CD4-positive, alpha-beta T cell (primary cell): Measurements from ENCODE around the gene APOBEC4. TPM values are rescaled to one million over a fixed set of nuclear protein-coding genes. Genes with fewer than 3 reads are reported as not detected.
A peak's percentile ranks its signal among the peaks of the same experiment; 100 is the strongest.

Source experiments
- ATAC-seq: fragments of 200-7000 bp; cut with Tn5 transposase; one replicate; pipeline ENCODE4 v1.10.0; 2022; ENCODE audit warnings: mild to moderate bottlenecking; ENCODE audit not compliant: poor library complexity
- CTCF ChIA-PET: fragments of 350-600 bp; sonication (Branson Sonifier 250); formaldehyde crosslinking; loops from one replicate; lab custom pipeline; 2021; ENCODE audit warnings: antibody characterized with exemption, inconsistent platforms; lab: Charles Lee
- POLR2A ChIA-PET: fragments of 350-600 bp; sonication (Branson Sonifier 250); formaldehyde crosslinking; loops from one replicate; lab custom pipeline; 2021; ENCODE audit warnings: antibody characterized with exemption, inconsistent platforms; lab: Charles Lee
- DNase-seq, 14 experiments: peaks; one replicate each; pipeline ENCODE4 v3.0.0-alpha.2; 2013 to 2020; ENCODE audit warnings: mixed read lengths in 2 of 14
- H3K27ac ChIP-seq, 2 donors: one replicate each; pipeline versions ENCODE4 v1.5.1 to v1.7.0; 2013; ENCODE audit warnings: low read length in 2 of 2, low read depth in 1 of 2, mild to moderate bottlenecking in 1 of 2
- H3K27me3 ChIP-seq, 2 experiments: 1 replicate in 1 of 2; 2 replicates in 1 of 2; pipeline versions ENCODE4 v1.6.1 to v1.7.0; 2013; ENCODE audit warnings: low read length in 2 of 2, control low read depth in 1 of 2, mild to moderate bottlenecking in 1 of 2, moderate library complexity in 1 of 2; ENCODE audit not compliant: insufficient read depth in 2 of 2, control insufficient read depth in 1 of 2
- H3K36me3 ChIP-seq: one replicate; pipeline ENCODE4 v1.6.1; 2013; ENCODE audit warnings: low read length, control low read depth; ENCODE audit not compliant: insufficient read depth
- H3K4me1 ChIP-seq: one replicate; pipeline ENCODE4 v1.6.1; 2013; ENCODE audit warnings: low read length, control low read depth; ENCODE audit not compliant: insufficient read depth
- H3K4me3 ChIP-seq: one replicate; pipeline ENCODE4 v1.5.1; 2013; ENCODE audit warnings: mild to moderate bottlenecking, low read length, moderate library complexity
- H3K9me3 ChIP-seq, 2 experiments: 1 replicate in 1 of 2; 2 replicates in 1 of 2; pipeline versions ENCODE4 v1.6.1 to v1.7.0; 2013; ENCODE audit warnings: low read length in 2 of 2, mild to moderate bottlenecking in 2 of 2, control low read depth in 1 of 2, moderate library complexity in 1 of 2; ENCODE audit not compliant: control insufficient read depth in 1 of 2, insufficient read depth in 1 of 2
- H3K27ac Mint-ChIP-seq: one replicate; pipeline ENCODE4 v1.8.0; 2020; ENCODE audit warnings: mixed read lengths
- H3K27me3 Mint-ChIP-seq: one replicate; pipeline ENCODE4 v1.8.0; 2021; ENCODE audit warnings: mixed read lengths
- H3K36me3 Mint-ChIP-seq: one replicate; pipeline ENCODE4 v1.8.0; 2021; ENCODE audit warnings: low read depth, mixed read lengths
- H3K4me1 Mint-ChIP-seq: one replicate; pipeline ENCODE4 v1.8.0; 2021; ENCODE audit warnings: low read depth, mixed read lengths
- H3K4me3 Mint-ChIP-seq: one replicate; pipeline ENCODE4 v1.8.0; 2020; ENCODE audit warnings: mild to moderate bottlenecking, mixed read lengths
- H3K9me3 Mint-ChIP-seq: one replicate; pipeline ENCODE4 v1.8.0; 2020; ENCODE audit warnings: mixed read lengths
- CTCF ChIP-seq: fragments of 200-600 bp; IDR thresholded peaks from one replicate; pipeline ENCODE4 v1.8.0; 2022; ENCODE audit warnings: antibody characterized with exemption, mild to moderate bottlenecking
- intact Hi-C, 2 experiments: fragments of 100-400 bp; cut with DNase I in 1 of 2; cut with micrococcal nuclease in 1 of 2; formaldehyde crosslinking; loops; one replicate each; pipeline versions ENCODE4 v1.15.1 to v1.9.0; 2023 to 2025; cut with DNase I, micrococcal nuclease
- total RNA-seq, 174 experiments: library from RNA in 2 of 174; stranded (reverse) in 2 of 174; gene quantifications; one replicate each; pipeline ENCODE4 v1.2.3 and lab custom pipeline; 2021 to 2026

The APOBEC4 gene
- total RNA-seq, 2 experiments from 2014 or later, result not detected

- CTCF ChIA-PET, result interaction anchor here (1.8 to 2.7 kb wide), 2 partner anchors 19 to 279 kb away, joined by 7 to 12 read pairs; no protein-coding TSS in a partner anchor
- ATAC-seq (no peak), DNase-seq (no peak)
- Histone ChIP-seq H3K27me3 (no peaks in the 10 kb centered on the region), H3K36me3 (peaks cover 9% of the 10 kb centered on the region), H3K9me3 (no peaks in the 10 kb centered on the region), H3K27ac (no peak overlapping the region), H3K4me3 (peak overlapping the region; percentile 93), H3K4me1 (peaks cover 10% of the 10 kb centered on the region)
- intact Hi-C loops, result loop anchor here (2.0 to 10.0 kb wide), 7 partner anchors 16 to 1602 kb away; partner anchors contain the start of genes APOBEC4 (in 1 of the 2), EDEM3 (in 1 of the 2), RGS16 (in 1 of the 2) and RNF2 (in 1 of the 2)
- TF ChIP-seq CTCF, result no peak
- Mint-ChIP-seq H3K4me3 (peak overlapping the region; percentile 100), H3K36me3 (peaks cover 24% of the 10 kb centered on the region), H3K27me3 (no peaks in the 10 kb centered on the region), H3K27ac (peak overlapping the region; percentile 94), H3K4me1 (peaks cover 44% of the 10 kb centered on the region), H3K9me3 (no peaks in the 10 kb centered on the region)
- POLR2A ChIA-PET, result interaction anchor here (0.5 kb wide), 1 partner anchor 11 kb away, joined by 3 read pairs; no protein-coding TSS in a partner anchor
These were observed 16.3 kb downstream of the APOBEC4 start for GRCh38 chr1:183636783-183637182.

- Histone ChIP-seq H3K27me3 (no peaks in the 10 kb centered on the region), H3K4me3 (peak overlapping the region; percentile 93), H3K4me1 (peaks cover 12% of the 10 kb centered on the region), H3K9me3 (no peaks in the 10 kb centered on the region), H3K27ac (peak overlapping the region; percentile 18 to 44), H3K36me3 (peaks cover 13% of the 10 kb centered on the region)
- ChIA-PET CTCF (interaction anchor here (1.8 kb wide), 1 partner anchor 280 kb away, joined by 7 read pairs; no protein-coding TSS in a partner anchor), POLR2A (interaction anchor here (0.6 to 1.0 kb wide), 2 partner anchors 54 to 279 kb away, joined by 3 read pairs; no protein-coding TSS in a partner anchor)
- Mint-ChIP-seq H3K4me3 (peak overlapping the region; percentile 100), H3K36me3 (peaks cover 26% of the 10 kb centered on the region), H3K27ac (peak overlapping the region; percentile 94), H3K4me1 (peaks cover 47% of the 10 kb centered on the region), H3K9me3 (no peaks in the 10 kb centered on the region), H3K27me3 (no peaks in the 10 kb centered on the region)
- intact Hi-C loops, result loop anchor here (2.0 to 10.0 kb wide), 7 partner anchors 16 to 1602 kb away; partner anchors contain the start of genes APOBEC4 (in 1 of the 2), EDEM3 (in 1 of the 2), RGS16 (in 1 of the 2) and RNF2 (in 1 of the 2)
- ATAC-seq (no peak), DNase-seq (no peak)
- no peak for TF ChIP-seq CTCF
These were observed 16.8 kb downstream of the APOBEC4 start for GRCh38 chr1:183636334-183636682.

GRCh38 chr1:183635606-183636333 lies 17.3 kb downstream of the APOBEC4 start, which contains the start of gene ARPC5:
TSS of gene ARPC5 (minus strand) at chr1:183635783. CDS start at chr1:183635659, 124 bp downstream.
- ATAC-seq (peak; percentile 88), DNase-seq (peak; percentile 91 to 99 (median 94))
- Histone ChIP-seq H3K36me3 (peaks cover 15% of the 10 kb centered on the region), H3K4me1 (peaks cover 17% of the 10 kb centered on the region), H3K9me3 (no peaks in the 10 kb centered on the region), H3K27ac (peak within 1 kb of the TSS; percentile 61 to 86), H3K4me3 (peak within 1 kb of the TSS; percentile 93), H3K27me3 (no peaks in the 10 kb centered on the region)
- no peak for TF ChIP-seq CTCF
- intact Hi-C loops, result loop anchor here (2.0 to 10.0 kb wide), 9 partner anchors 17 to 1601 kb away; partner anchors contain the start of genes APOBEC4 (in 1 of the 2), EDEM3 (in 1 of the 2), RGS16 (in 1 of the 2) and RNF2 (in 1 of the 2)
- peaks cover 51% of the 10 kb centered on the region for H3K4me1 Mint-ChIP-seq
- POLR2A ChIA-PET, result interaction anchor here (0.6 to 1.0 kb wide), 2 partner anchors 54 to 280 kb away, joined by 3 read pairs; no protein-coding TSS in a partner anchor
- H3K4me3 Mint-ChIP-seq, result peak within 1 kb of the TSS; percentile 100
- H3K27me3 Mint-ChIP-seq, result no peaks in the 10 kb centered on the region
- H3K36me3 Mint-ChIP-seq, result peaks cover 30% of the 10 kb centered on the region
- H3K27ac Mint-ChIP-seq, result peak within 1 kb of the TSS; percentile 94
- CTCF ChIA-PET, result no interaction called here
- no peaks in the 10 kb centered on the region for H3K9me3 Mint-ChIP-seq
